ENCODE measurements around the gene CLEC3A.
"Not testable (repeated sequence)": the region's sequence is repeated elsewhere in the genome, so short reads cannot be mapped to it uniquely, and the experiment has no call there.

CLEC3A gene

GRCh38 chr16:78035012-78035411 lies 12.7 kb downstream of the CLEC3A start:
- no peaks in the 10 kb centered on the region for H3K9me3 ChIP-seq (ENCODE audit: control insufficient read depth, low read depth, low read length)
- H3K36me3 ChIP-seq (ENCODE audit: control insufficient read depth, low read depth, low read length): no peaks in the 10 kb centered on the region
- H3K4me3 ChIP-seq (ENCODE audit: low read length): no peak overlapping the region

DNA sequence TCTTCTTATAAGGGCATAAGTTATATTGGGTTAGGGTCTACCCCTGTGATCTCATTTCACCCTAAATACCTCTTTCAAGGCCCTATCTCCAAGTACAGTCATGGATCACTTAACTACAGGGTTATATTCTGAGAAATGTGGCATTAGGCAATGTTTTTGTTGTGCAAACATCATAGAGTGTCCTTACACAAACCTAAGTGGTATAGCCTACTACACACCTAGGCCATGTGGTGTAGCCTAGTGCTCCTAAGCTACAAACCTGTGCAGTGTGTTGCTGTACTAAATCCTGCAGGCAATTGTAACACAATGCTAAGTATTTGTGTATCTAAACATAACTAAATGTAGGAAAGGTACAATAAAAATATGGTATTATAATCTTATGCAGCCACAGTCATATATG lies 18.0 kb downstream of the CLEC3A start:
- Histone ChIP-seq H3K36me3 (ENCODE audit: control insufficient read depth, low read depth, low read length) (no peaks in the 10 kb centered on the region), H3K27me3 (ENCODE audit: control insufficient read depth, insufficient read depth, low read length) (no peaks in the 10 kb centered on the region), H3K9me3 (ENCODE audit: control insufficient read depth, low read depth, low read length) (no peaks in the 10 kb centered on the region)

More at GRCh38 chr16:78035012-78035411, 12.7 kb downstream of the CLEC3A start:
- H3K27ac ChIP-seq (ENCODE audit: low read length): no peak overlapping the region
- no peaks in the 10 kb centered on the region for H3K4me1 ChIP-seq (ENCODE audit: control insufficient read depth, low read depth, low read length)
- H3K27me3 ChIP-seq (ENCODE audit: control insufficient read depth, insufficient read depth, low read length): no peaks in the 10 kb centered on the region
- H3K9ac ChIP-seq (ENCODE audit: low read length): no peak overlapping the region

GRCh38 chr16:78045865-78046581 lies 23.7 kb downstream of the CLEC3A start:
- Histone ChIP-seq H3K4me3 (ENCODE audit: low read length) (no peak overlapping the region), H3K4me1 (ENCODE audit: control insufficient read depth, low read depth, low read length) (no peaks in the 10 kb centered on the region), H3K9ac (ENCODE audit: low read length) (no peak overlapping the region), H3K36me3 (ENCODE audit: control insufficient read depth, low read depth, low read length) (no peaks in the 10 kb centered on the region), H3K27me3 (ENCODE audit: control insufficient read depth, insufficient read depth, low read length) (peaks cover 18% of the 10 kb centered on the region), H3K27ac (ENCODE audit: low read length) (no peak overlapping the region), H3K9me3 (ENCODE audit: control insufficient read depth, low read depth, low read length) (no peaks in the 10 kb centered on the region)

More for the DNA sequence above, 18.0 kb downstream of the CLEC3A start:
- Histone ChIP-seq H3K9ac (ENCODE audit: low read length) (no peak overlapping the region), H3K27ac (ENCODE audit: low read length) (no peak overlapping the region), H3K4me1 (ENCODE audit: control insufficient read depth, low read depth, low read length) (no peaks in the 10 kb centered on the region), H3K4me3 (ENCODE audit: low read length) (no peak overlapping the region)

GRCh38 chr16:78048319-78048718 lies 26.0 kb downstream of the CLEC3A start:
- no peak overlapping the region for H3K27ac ChIP-seq (ENCODE audit: low read length)

GRCh38 chr16:78050734-78051400 lies 28.5 kb downstream of the CLEC3A start:
- Histone ChIP-seq H3K4me1 (ENCODE audit: control insufficient read depth, low read depth, low read length) (no peaks in the 10 kb centered on the region), H3K36me3 (ENCODE audit: control insufficient read depth, low read depth, low read length) (no peaks in the 10 kb centered on the region), H3K9ac (ENCODE audit: low read length) (no peak overlapping the region), H3K27ac (ENCODE audit: low read length) (no peak overlapping the region), H3K27me3 (ENCODE audit: control insufficient read depth, insufficient read depth, low read length) (peaks cover 18% of the 10 kb centered on the region), H3K4me3 (ENCODE audit: low read length) (no peak overlapping the region), H3K9me3 (ENCODE audit: control insufficient read depth, low read depth, low read length) (no peaks in the 10 kb centered on the region)

More at GRCh38 chr16:78048319-78048718, 26.0 kb downstream of the CLEC3A start:
- Histone ChIP-seq H3K9ac (ENCODE audit: low read length) (no peak overlapping the region), H3K36me3 (ENCODE audit: control insufficient read depth, low read depth, low read length) (no peaks in the 10 kb centered on the region), H3K27me3 (ENCODE audit: control insufficient read depth, insufficient read depth, low read length) (peaks cover 18% of the 10 kb centered on the region), H3K4me3 (ENCODE audit: low read length) (no peak overlapping the region), H3K9me3 (ENCODE audit: control insufficient read depth, low read depth, low read length) (no peaks in the 10 kb centered on the region), H3K4me1 (ENCODE audit: control insufficient read depth, low read depth, low read length) (no peaks in the 10 kb centered on the region)

GRCh38 chr16:78057803-78058564 lies 35.6 kb downstream of the CLEC3A start:
- H3K4me1 ChIP-seq (ENCODE audit: control insufficient read depth, low read depth, low read length): no peaks in the 10 kb centered on the region
- H3K9me3 ChIP-seq (ENCODE audit: control insufficient read depth, low read depth, low read length): no peaks in the 10 kb centered on the region
- H3K36me3 ChIP-seq (ENCODE audit: control insufficient read depth, low read depth, low read length): no peaks in the 10 kb centered on the region
- no peak overlapping the region for H3K27ac ChIP-seq (ENCODE audit: low read length)
- no peak overlapping the region for H3K9ac ChIP-seq (ENCODE audit: low read length)
- no peak overlapping the region for H3K4me3 ChIP-seq (ENCODE audit: low read length)
- H3K27me3 ChIP-seq (ENCODE audit: control insufficient read depth, insufficient read depth, low read length): peaks cover under 1% of the 10 kb centered on the region

DNA sequence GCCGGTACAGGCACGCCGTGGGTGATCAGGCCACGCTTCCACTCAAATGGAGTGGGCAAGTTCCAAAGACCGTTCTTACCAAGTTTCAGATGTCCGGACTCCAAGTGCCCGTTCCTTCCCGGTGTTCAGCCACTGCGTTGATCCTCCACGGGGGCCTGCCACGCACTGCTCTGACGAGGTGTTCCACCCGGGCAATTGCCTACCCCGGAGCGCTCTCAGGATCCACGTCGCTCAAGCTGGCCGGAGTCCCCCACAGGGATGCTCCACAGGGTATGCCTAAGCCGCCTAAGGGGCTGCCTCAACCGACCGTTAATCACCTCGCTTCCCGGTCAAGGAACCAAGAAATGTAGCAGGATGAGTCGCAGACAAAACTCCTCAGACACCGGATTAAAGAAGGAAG lies 37.5 kb downstream of the CLEC3A start:
- H3K9me3 ChIP-seq (ENCODE audit: control insufficient read depth, low read depth, low read length); H3K4me1 ChIP-seq (ENCODE audit: control insufficient read depth, low read depth, low read length); H3K27ac ChIP-seq (ENCODE audit: low read length); H3K36me3 ChIP-seq (ENCODE audit: control insufficient read depth, low read depth, low read length); H3K4me3 ChIP-seq (ENCODE audit: low read length); H3K9ac ChIP-seq (ENCODE audit: low read length): not testable (repeated sequence)
- peaks cover 13% of the 10 kb centered on the region for H3K27me3 ChIP-seq (ENCODE audit: control insufficient read depth, insufficient read depth, low read length)

GRCh38 chr16:78060295-78060694 lies 37.9 kb downstream of the CLEC3A start:
- H3K27me3 ChIP-seq (ENCODE audit: control insufficient read depth, insufficient read depth, low read length): peaks cover 13% of the 10 kb centered on the region

DNA sequence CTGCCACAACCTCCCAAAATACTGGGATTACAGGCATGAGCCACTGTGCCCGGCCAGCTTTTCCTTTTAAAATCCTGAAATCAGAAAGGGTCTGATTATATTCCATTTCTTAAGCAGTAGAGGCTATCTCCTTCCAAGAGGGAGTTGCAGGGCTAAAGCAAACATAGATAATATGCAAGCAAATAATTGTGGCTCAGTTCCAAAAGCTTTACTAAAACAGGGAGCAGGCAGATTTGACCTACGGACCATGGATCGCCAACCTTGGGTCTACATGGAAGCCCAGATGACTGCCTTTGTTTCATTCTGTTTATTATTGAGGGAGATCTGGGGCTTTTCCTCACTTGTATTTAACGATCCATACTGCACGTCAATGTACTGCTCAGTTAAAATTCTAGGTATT lies 38.5 kb downstream of the CLEC3A start:
- Histone ChIP-seq H3K9ac (ENCODE audit: low read length) (no peak overlapping the region), H3K36me3 (ENCODE audit: control insufficient read depth, low read depth, low read length) (no peaks in the 10 kb centered on the region), H3K27ac (ENCODE audit: low read length) (no peak overlapping the region), H3K4me1 (ENCODE audit: control insufficient read depth, low read depth, low read length) (no peaks in the 10 kb centered on the region), H3K4me3 (ENCODE audit: low read length) (no peak overlapping the region), H3K27me3 (ENCODE audit: control insufficient read depth, insufficient read depth, low read length) (peaks cover 14% of the 10 kb centered on the region), H3K9me3 (ENCODE audit: control insufficient read depth, low read depth, low read length) (no peaks in the 10 kb centered on the region)

More at GRCh38 chr16:78060295-78060694, 37.9 kb downstream of the CLEC3A start:
- no peak overlapping the region for H3K27ac ChIP-seq (ENCODE audit: low read length)
- no peaks in the 10 kb centered on the region for H3K4me1 ChIP-seq (ENCODE audit: control insufficient read depth, low read depth, low read length)
- H3K9me3 ChIP-seq (ENCODE audit: control insufficient read depth, low read depth, low read length): no peaks in the 10 kb centered on the region
- no peaks in the 10 kb centered on the region for H3K36me3 ChIP-seq (ENCODE audit: control insufficient read depth, low read depth, low read length)
- no peak overlapping the region for H3K9ac ChIP-seq (ENCODE audit: low read length)
- H3K4me3 ChIP-seq (ENCODE audit: low read length): no peak overlapping the region

DNA sequence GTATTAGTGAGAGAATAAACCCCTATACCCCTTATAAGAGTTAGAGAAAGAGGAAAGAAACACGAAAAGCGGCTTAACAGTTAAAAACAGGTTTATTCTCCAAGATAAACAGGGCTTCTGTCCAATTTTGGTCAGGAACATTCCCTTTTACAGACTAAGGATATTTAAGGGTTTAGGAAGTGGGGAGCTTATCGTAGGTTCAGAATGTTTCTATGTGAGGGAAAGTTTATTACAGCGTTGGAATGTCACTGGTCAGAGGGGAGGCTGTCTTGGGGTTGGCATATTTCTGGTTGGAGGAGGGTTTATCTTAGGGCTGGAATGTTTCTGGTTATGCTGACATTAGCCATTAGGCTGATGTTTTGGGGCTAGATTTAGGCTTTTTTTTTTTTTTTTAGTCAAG lies 43.0 kb downstream of the CLEC3A start:
- H3K27ac ChIP-seq (ENCODE audit: low read length): no peak overlapping the region
- H3K9ac ChIP-seq (ENCODE audit: low read length): no peak overlapping the region
- H3K36me3 ChIP-seq (ENCODE audit: control insufficient read depth, low read depth, low read length): no peaks in the 10 kb centered on the region
- no peaks in the 10 kb centered on the region for H3K4me1 ChIP-seq (ENCODE audit: control insufficient read depth, low read depth, low read length)
- H3K27me3 ChIP-seq (ENCODE audit: control insufficient read depth, insufficient read depth, low read length): peaks cover 54% of the 10 kb centered on the region
- no peak overlapping the region for H3K4me3 ChIP-seq (ENCODE audit: low read length)
- no peaks in the 10 kb centered on the region for H3K9me3 ChIP-seq (ENCODE audit: control insufficient read depth, low read depth, low read length)

GRCh38 chr16:78069913-78070312 lies 47.6 kb downstream of the CLEC3A start:
- Histone ChIP-seq H3K36me3 (ENCODE audit: control insufficient read depth, low read depth, low read length) (no peaks in the 10 kb centered on the region), H3K27me3 (ENCODE audit: control insufficient read depth, insufficient read depth, low read length) (peaks cover 88% of the 10 kb centered on the region), H3K9ac (ENCODE audit: low read length) (no peak overlapping the region), H3K4me3 (ENCODE audit: low read length) (no peak overlapping the region), H3K27ac (ENCODE audit: low read length) (no peak overlapping the region), H3K9me3 (ENCODE audit: control insufficient read depth, low read depth, low read length) (no peaks in the 10 kb centered on the region), H3K4me1 (ENCODE audit: control insufficient read depth, low read depth, low read length) (peaks cover 12% of the 10 kb centered on the region)
